RKO (cell line): Measurements from ENCODE around the gene CD93.

Source experiments
- DNase-seq: peaks from one replicate; pipeline ENCODE4 v3.0.0-alpha.2; 2016; ENCODE audit warnings: low spot score

Gene CD93

GRCh38 chr20:23082846-23083552, 3.1 kb downstream of the CD93 start:
- no peak for DNase-seq

GRCh38 chr20:23081263-23081819, 4.8 kb downstream of the CD93 start:
- no peak for DNase-seq

- no peak for DNase-seq
Observed at GRCh38 chr20:23080521-23080920, 5.6 kb downstream of the CD93 start.

GRCh38 chr20:23079926-23080325, 6.2 kb downstream of the CD93 start:
- DNase-seq: no peak

- no peak for DNase-seq
Observed at GRCh38 chr20:23079016-23079351, 7.1 kb downstream of the CD93 start.

- no peak for DNase-seq
Observed at GRCh38 chr20:23078351-23079015, 7.6 kb downstream of the CD93 start.

- no peak for DNase-seq
Observed at GRCh38 chr20:23077277-23077676, 8.8 kb downstream of the CD93 start.

- DNase-seq: no peak
Observed at GRCh38 chr20:23074052-23074451, 12.1 kb downstream of the CD93 start.

- no peak for DNase-seq
Observed at GRCh38 chr20:23072892-23073586, 13.1 kb downstream of the CD93 start.

GRCh38 chr20:23071996-23072395, 14.1 kb downstream of the CD93 start:
- no peak for DNase-seq

- no peak for DNase-seq
Observed at GRCh38 chr20:23071398-23071797, 14.7 kb downstream of the CD93 start.

GRCh38 chr20:23069108-23069507, 17.0 kb downstream of the CD93 start:
- DNase-seq: no peak

GRCh38 chr20:23068283-23068682, 17.8 kb downstream of the CD93 start:
- no peak for DNase-seq

GRCh38 chr20:23066772-23067171, 19.4 kb downstream of the CD93 start:
- DNase-seq: no peak

- DNase-seq: no peak
Observed at GRCh38 chr20:23065266-23066201, 20.6 kb downstream of the CD93 start.

GRCh38 chr20:23063581-23063980, 22.5 kb downstream of the CD93 start:
- DNase-seq: no peak

- no peak for DNase-seq
Observed at GRCh38 chr20:23063168-23063567, 23.0 kb downstream of the CD93 start.

- no peak for DNase-seq
Observed at GRCh38 chr20:23062632-23063031, 23.5 kb downstream of the CD93 start.

- peak; percentile 74 for DNase-seq
Observed at GRCh38 chr20:23061734-23062561, 24.2 kb downstream of the CD93 start.

GRCh38 chr20:23061262-23061661, 24.9 kb downstream of the CD93 start:
- no peak for DNase-seq

GRCh38 chr20:23060629-23061028, 25.5 kb downstream of the CD93 start:
- no peak for DNase-seq
